IMR-90 (cell line): Measurements from ENCODE around the gene GNA14.

Source experiments
- BHLHE40 ChIP-seq: fragments of 150-350 bp; IDR thresholded peaks from 2 replicates; pipeline ENCODE4 v1.6.1; 2016; ENCODE audit warnings: mild to moderate bottlenecking, low read depth, low read length
- CTCF ChIP-seq: conservative IDR thresholded peaks from 2 replicates; pipeline ENCODE4 v1.5.1; 2012; ENCODE audit warnings: mild to moderate bottlenecking, low read depth, low read length, improper control_type of control experiment
- FOS ChIP-seq: fragments of 150-350 bp; IDR thresholded peaks from 2 replicates; pipeline ENCODE4 v1.6.1; 2016; ENCODE audit warnings: low read depth, low read length
- MXI1 ChIP-seq: IDR thresholded peaks from 2 replicates; pipeline ENCODE4 v1.6.1; 2012; ENCODE audit warnings: low read depth, mild to moderate bottlenecking, low read length, moderate library complexity, borderline replicate concordance
- POLR2A ChIP-seq: IDR thresholded peaks from 2 replicates; pipeline ENCODE4 v1.6.1; 2012; ENCODE audit warnings: mild to moderate bottlenecking, low read depth, low read length

- no peak for TF ChIP-seq BHLHE40
- no peak for TF ChIP-seq POLR2A
- no peak for TF ChIP-seq FOS
- TF ChIP-seq MXI1, result no peak
- no peak for TF ChIP-seq CTCF
Measured at GRCh38 chr9:77667151-77667550, 19.0 kb upstream of the GNA14 start.
